GM19438 (cell line): Measurements from ENCODE around the gene RBM17.
A peak's percentile ranks its signal among the peaks of the same experiment; 100 is the strongest.
"Not testable (repeated sequence)": the region's sequence is repeated elsewhere in the genome, so short reads cannot be mapped to it uniquely, and the experiment has no call there.

Experiments used
- ATAC-seq: cut with Tn5 transposase; IDR thresholded peaks from one replicate; pipeline ENCODE4 v1.9.1; 2021; ENCODE audit warnings: low read depth; ENCODE audit not compliant: unreplicated experiment

The RBM17 gene

GRCh38 chr10:6133331-6134098, 44.7 kb downstream of the RBM17 start:
- ATAC-seq, result no peak

DNA sequence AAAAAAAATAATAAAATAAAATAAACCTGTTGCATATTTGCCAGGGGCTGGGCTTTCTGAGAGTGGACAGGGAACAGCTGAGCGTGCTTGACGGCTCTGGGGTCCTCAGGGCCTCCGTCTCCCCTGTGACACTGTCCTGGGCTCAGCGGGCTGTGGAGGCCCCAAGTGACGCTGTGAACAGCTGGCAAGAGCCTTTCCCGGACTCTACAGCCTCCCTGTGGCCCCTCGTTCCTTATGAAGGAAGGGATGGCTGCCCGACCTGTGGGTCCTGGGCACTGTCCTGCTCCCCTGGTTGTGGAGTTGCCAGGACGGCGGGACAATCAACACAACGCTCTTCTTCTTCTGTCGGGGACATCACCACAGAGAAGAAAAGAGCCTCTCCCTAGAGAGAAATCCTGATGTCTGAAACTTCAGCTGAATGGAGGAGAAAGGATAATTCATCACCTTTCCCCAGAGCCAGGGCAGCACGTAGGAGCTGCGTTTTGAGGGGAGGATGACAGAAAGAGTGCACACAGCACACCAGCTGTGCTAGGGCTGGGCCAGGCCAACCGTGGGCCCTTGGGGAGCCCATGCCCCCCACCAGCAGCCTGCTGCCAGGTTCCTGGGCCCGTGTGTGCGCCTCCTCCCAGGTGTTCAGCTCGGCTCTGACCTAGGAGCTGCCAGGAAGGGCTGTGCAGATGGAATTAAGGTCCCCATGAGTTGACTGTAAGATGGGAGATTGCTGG, 45.4 kb downstream of the RBM17 start:
- no peak for ATAC-seq

DNA sequence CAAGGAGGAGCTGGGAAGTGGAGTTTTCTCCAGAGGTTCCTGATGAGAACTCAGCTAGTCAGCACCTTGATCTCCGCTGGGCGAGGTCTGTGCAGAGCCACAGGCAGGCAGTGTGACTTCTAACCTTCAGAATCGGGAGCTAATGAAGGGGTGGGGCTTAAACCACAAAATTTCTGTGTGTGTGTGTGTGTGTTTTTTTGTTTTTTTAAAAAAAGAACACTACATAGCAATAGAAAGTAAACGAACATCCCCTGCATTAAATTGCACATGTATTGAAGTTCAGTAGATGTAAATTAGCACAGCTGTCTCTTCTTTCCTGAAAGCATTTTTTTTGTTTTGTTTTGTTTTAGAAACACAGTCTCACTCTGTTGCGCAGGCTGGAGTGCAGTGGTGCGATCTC, 46.2 kb downstream of the RBM17 start:
- no peak for ATAC-seq

DNA sequence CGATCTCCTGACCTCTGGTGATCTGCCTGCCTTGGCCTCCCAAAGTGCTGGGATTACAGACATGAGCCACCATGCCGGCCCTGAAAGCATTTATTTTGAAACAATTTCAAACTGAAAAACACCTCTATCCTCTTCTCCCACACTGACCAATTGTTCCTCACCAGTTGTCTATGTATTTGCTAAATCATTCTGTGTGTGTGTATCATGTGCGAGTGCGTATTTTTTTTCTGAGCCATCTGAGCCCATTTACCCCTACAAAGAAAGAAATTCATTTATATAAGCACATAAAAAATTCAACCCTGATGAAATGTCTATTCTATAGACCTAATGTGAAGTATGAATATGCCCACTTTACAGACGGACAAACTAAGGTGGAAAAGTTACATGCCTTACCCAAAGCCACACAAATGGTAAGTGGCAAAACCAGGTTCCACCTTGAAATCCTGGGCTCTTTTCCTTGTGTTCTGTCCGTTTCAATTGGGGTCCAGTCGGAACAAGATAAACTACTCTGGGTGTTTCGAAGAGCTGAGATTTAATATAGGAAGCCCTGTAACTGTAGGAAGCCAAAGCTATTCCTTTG, 46.8 kb downstream of the RBM17 start:
- no peak for ATAC-seq

DNA sequence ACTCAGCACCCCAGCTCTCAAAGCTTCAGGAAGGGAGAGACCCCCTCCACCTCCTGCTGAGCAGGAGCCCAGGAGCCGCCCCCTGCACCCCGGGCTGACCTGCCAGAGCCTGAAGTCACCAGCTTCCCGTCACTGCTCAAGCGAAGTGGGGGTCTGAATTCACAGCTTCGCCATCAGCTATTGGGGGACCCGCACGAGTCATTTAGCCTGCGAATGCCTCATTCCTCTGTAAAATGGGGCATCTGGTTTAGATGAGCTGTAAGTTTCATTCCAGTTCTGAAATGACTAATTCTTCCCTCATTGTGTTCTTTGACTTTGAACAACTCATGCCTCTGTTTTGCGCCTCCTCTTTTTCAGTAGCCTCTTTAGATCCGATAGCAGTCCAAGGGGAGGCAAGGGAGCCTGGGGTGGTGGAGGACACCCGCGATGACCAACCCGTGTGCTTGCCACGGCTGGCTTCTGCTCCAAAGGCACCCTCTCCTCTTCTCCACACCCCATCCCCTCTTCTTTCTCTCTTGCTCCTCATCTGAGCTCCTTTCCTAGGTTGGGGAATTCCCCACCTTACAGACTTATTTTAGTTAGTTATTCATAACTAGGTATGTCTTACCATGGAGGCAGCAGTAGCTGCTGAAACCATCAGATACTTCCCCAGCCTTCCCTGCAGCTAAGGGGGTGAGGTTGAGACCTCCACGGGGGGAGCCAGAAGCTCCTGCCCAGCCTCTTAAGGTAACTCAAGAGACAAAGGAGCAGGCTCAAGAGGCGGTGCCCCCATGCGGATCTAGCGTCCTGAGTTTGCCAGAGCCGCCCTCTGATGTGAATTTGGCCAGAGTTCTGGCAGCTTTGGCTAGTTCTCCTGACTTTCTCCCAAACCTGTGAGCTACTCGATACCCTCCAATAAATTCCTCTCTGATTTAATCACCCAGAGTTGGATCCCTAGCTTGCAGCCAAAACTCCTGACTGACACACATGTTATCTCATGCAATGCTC, 47.7 kb downstream of the RBM17 start:
- peak; percentile 37 for ATAC-seq

DNA sequence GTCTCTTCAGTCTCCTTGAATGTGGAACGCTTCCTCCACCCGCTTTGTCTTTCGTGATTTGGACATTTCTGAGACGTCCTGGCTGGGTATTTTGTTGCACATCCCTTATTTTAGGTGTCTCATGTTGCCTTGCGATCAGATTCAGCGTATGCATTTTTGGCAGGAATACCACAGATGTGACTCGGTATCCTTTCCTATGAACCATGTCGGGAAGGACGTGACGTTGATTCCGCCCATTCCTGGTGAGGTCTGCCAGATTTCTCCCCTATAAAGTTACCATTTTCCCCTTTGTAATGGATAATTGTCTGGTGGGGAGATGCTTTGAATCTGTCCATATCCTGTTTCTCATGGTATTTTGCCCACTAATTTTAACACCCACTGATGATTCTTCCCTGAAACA, 49.6 kb downstream of the RBM17 start:
- no peak for ATAC-seq

DNA sequence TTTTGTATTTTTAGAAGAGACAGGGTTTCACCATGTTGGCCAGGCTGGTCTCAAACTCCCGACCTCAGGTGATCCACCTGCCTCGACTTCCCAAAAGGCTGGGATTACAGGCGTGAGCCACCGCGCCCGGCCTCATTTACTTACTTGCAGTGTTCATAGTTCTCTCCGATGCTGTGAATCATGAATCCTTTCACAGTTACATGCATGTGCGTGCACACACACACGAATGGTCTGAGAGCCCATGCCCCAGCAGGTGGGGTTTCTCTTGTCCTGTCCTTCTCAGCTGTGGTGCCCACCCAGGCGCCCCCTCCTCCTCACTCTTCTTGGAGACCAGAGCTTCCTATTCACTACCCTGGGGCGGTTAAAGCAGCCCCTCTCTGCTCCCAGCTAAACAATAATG, 50.6 kb downstream of the RBM17 start:
- no peak for ATAC-seq

DNA sequence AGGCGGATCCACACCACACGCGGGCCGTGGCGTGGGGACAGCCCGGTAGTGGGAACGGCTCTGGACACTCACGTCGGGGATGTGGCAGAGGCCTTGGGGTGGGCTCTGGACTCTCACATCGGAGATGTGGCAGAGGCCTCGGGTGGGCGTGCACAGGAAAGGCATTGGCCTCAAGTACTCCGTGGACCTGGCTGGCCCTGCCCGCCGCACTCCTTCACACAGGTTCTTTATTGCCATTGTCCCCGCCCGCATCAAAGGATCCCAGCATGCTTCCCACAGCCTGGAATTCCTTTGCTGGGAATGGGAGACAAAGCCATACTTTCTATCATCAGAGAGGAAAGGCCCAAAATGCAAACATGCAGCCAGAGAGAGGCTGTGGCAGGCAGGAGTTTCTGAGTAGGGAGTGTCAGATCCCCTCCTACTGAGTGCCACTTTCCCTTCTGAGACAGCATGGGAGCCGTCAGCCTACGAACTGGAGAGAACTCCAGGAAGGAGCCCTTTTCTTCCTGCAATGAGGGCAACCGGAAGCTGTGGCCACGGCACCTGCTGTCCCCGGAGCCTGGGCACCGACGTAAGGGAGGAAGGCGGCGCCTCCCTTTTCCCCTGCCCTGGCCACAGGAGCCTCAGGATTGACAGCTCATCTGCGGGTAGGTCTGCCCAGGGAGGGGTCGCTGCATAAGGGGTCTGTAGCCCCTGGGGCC, 51.5 kb downstream of the RBM17 start:
- ATAC-seq, result no peak

DNA sequence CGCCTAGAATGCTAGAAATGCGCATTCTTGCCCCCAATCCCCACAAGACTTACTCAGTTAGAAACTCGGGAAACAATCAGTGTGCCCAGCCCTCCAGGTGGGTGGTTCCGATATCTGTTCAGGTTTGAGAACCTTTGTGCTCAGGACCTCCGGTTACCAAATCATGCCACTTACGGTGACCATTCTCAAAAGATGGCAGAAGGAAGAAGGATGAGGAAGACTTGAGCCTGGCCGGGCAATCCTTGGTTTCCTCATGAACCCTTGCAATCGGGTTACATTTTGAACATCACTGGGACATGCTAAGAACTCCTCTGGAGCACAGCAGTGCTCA, 52.1 kb downstream of the RBM17 start:
- ATAC-seq, result peak; percentile 6

- peak; percentile 58 for ATAC-seq
These were observed 52.7 kb downstream of the RBM17 start for GRCh38 chr10:6141296-6142151.

GRCh38 chr10:6142186-6142585, 53.4 kb downstream of the RBM17 start:
- ATAC-seq, result not testable (repeated sequence)

- ATAC-seq, result no peak
These were observed 53.8 kb downstream of the RBM17 start for GRCh38 chr10:6142644-6143043.

DNA sequence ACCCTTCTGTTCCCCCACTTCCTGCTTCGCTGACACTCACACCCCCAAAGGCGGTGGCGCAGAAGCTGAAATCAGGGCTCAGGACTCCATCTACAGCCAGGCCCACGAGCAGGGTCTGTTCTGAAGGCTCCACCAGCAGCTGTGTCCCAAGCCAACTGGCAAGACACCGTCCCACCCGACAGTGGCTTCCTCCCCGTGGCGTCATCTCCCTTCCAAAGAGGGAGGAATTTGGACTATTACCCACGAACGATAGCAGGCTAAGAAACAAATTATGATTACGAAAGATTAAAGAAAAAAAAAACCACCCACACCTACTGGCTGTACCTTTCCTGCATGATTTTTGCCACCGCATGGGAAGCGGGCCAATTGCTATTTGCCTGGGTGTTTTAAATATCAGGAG, 54.3 kb downstream of the RBM17 start:
- no peak for ATAC-seq

DNA sequence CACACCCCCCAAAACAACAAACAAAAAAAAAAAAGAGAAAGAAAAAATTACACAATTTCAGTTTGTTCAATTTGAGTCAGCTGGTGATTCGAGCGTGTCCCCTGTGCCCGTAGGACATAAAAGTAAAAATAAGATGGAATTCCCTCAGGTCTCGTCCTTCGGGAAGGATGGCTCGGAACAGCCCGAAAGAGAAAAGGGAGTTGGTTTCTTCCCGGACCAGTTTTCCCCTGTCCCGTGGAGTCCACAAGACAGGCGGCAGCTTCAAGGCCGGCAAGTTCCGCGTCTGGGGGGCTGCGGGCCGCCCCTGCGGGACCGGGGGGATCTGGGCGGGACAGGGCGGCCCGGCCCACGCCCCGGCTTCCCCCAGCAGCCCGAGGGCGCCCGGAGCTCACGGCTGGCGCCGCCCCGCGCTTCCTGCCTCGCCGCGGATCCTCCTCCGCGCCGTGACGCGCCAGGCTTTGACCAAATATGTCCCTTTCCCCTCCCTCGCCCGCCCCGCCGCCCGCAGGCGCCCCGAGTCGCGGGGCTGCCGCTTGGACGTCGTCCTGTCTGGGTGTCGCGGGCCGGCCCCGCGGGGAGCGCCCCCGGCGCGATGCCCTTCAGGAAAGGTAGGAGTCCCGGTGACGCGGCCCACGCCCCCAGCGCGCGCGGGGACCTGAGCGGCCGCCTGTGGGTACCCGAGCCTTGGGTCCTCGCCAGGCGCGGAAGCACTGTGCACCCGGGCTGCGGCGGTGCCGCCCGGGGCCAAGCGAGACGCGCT, 55.8 kb downstream of the RBM17 start:
- ATAC-seq, result peak; percentile 61

DNA sequence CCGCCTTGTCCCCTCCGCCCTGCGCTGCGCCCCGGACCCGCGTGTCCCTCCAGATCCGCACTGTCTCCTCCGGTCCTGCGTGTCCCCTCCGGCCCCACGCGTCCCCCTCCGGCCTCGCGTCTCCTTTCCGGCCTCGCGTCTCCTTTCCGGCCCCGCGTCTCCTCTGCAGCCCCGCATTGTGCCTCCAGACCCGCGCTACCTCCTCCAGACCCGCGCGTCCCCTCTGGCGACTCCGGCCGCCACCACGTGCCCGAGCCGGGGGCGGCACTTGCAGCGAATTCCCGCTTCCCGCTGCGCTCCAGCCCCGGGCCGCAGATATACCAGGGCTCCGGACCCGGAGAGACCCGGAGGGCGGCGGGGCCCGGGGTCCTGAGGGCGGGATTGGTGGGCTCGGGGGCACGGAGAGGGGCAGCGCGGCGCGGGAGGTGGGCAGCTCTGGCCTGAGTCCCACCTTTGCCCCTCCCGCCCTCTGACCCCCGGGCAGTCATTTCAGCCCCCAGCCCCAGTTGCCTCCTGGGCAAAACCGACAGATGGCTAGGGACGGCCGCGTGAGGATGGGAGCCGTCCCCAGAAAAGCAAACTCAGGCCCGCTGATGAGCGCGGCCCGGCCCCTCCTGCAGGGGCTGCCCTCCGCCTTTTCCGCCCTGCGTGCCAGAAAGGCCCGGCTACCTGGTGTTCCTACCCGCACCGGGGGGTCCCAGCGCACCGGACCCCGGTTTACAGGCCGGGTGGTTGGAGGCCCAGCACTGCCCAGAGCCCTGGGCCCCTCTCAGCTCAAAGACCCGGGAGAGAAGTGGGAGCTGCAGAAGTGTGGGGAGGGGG, 56.5 kb downstream of the RBM17 start:
- no peak for ATAC-seq

GRCh38 chr10:6146013-6146785, 57.4 kb downstream of the RBM17 start:
- ATAC-seq, result no peak

- ATAC-seq, result no peak
These were observed 58.1 kb downstream of the RBM17 start for GRCh38 chr10:6146921-6147320.
